ENCODE measurements around the gene GRK7. TPM values are rescaled to one million over a fixed set of nuclear protein-coding genes. Genes with fewer than 3 reads are reported as not detected.
"Not testable (repeated sequence)": the region's sequence is repeated elsewhere in the genome, so short reads cannot be mapped to it uniquely, and the experiment has no call there.

Gene GRK7
- total RNA-seq, 1 experiment from 2014 or later = not detected

DNA sequence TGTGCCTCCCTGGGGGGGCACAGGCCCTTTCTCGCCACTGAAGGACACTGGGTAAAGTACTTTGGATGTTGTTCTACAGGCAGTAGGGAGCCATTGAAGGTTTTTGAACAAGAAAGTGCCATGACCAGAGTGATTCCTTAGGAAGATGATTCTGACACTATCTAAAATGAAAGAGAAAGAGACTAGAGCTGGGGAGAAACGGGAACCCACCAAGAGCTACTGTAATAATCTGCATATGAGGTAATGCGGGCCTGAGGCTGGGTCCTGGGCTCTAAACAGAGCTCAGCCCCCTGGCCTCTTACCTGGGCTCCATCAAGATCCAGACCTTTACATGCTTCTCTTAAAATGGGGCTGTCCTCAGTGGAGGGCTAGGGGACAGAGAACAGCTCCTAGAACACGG, 24.9 kb downstream of the GRK7 start:
- Histone ChIP-seq H3K23me2 (ENCODE audit: insufficient read length, low read depth, low read length, poor library complexity, severe bottlenecking) (no peaks in the 10 kb centered on the region), H3K4me1 (ENCODE audit: insufficient read depth, low read length) (no peaks in the 10 kb centered on the region), H3K23ac (ENCODE audit: insufficient read length, low read depth, low read length) (no peak overlapping the region), H2BK5ac (ENCODE audit: insufficient read length, low read length) (no peak overlapping the region), H3K4me2 (ENCODE audit: insufficient read depth, insufficient read length, low read length) (no peak overlapping the region), H2BK15ac (ENCODE audit: low read depth, low read length) (no peak overlapping the region), H2BK12ac (ENCODE audit: insufficient read length, low read depth, low read length) (no peak overlapping the region), H4K20me1 (ENCODE audit: control insufficient read depth, insufficient read depth, insufficient read length) (no peaks in the 10 kb centered on the region), H3T11ph (ENCODE audit: low read length) (no peak overlapping the region), H2BK120ac (ENCODE audit: low read depth, low read length, poor library complexity, severe bottlenecking) (no peak overlapping the region), H3K56ac (ENCODE audit: insufficient read length, low read depth, low read length) (no peak overlapping the region), H3K79me2 (ENCODE audit: insufficient read depth, low read length) (no peaks in the 10 kb centered on the region), H4K5ac (ENCODE audit: insufficient read length, low read depth, low read length) (no peak overlapping the region), H3K9ac (ENCODE audit: extremely low read depth, insufficient read length, low read length) (no peak overlapping the region), H3K27me3 (ENCODE audit: insufficient read depth, low read length) (no peaks in the 10 kb centered on the region), H3K4ac (ENCODE audit: low read depth, low read length) (no peak overlapping the region), H3K79me1 (ENCODE audit: insufficient read depth, low read depth, low read length, poor library complexity, severe bottlenecking) (no peaks in the 10 kb centered on the region), H2BK20ac (ENCODE audit: low read depth, low read length, poor library complexity, severe bottlenecking) (no peak overlapping the region), H3K27ac (ENCODE audit: insufficient read length, low read depth, low read length) (no peak overlapping the region), H3K9me3 (ENCODE audit: control insufficient read depth, low read depth, low read length) (no peaks in the 10 kb centered on the region), H3K14ac (ENCODE audit: insufficient read depth, low read length) (no peak overlapping the region), H2AK5ac (ENCODE audit: insufficient read length, low read length) (no peak overlapping the region), H4K8ac (replicated peaks; ENCODE audit: insufficient read length, low read depth, low read length) (no peak overlapping the region), H4K91ac (ENCODE audit: insufficient read length, low read depth, low read length) (no peak overlapping the region), H3K18ac (ENCODE audit: insufficient read length, low read depth, low read length) (no peak overlapping the region), H2AFZ (ENCODE audit: low read length) (no peak overlapping the region)
- no peak overlapping the region for H3K4me3 Mint-ChIP-seq
- no peaks in the 10 kb centered on the region for H3K36me3 Mint-ChIP-seq (ENCODE audit: insufficient read depth in 1 of 3, low read depth in 3 of 3)
- no peaks in the 10 kb centered on the region for H3K9me3 Mint-ChIP-seq
- no peak overlapping the region for H3K27ac Mint-ChIP-seq
- no peaks in the 10 kb centered on the region; the same call in 1 of the 2 replicates for H3K27me3 Mint-ChIP-seq (ENCODE audit: low read depth)
- no peak for DNase-seq
- TF ChIP-seq, protein P1, sequence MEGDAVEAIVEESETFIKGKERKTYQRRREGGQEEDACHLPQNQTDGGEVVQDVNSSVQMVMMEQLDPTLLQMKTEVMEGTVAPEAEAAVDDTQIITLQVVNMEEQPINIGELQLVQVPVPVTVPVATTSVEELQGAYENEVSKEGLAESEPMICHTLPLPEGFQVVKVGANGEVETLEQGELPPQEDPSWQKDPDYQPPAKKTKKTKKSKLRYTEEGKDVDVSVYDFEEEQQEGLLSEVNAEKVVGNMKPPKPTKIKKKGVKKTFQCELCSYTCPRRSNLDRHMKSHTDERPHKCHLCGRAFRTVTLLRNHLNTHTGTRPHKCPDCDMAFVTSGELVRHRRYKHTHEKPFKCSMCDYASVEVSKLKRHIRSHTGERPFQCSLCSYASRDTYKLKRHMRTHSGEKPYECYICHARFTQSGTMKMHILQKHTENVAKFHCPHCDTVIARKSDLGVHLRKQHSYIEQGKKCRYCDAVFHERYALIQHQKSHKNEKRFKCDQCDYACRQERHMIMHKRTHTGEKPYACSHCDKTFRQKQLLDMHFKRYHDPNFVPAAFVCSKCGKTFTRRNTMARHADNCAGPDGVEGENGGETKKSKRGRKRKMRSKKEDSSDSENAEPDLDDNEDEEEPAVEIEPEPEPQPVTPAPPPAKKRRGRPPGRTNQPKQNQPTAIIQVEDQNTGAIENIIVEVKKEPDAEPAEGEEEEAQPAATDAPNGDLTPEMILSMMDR (conservative IDR thresholded peaks at IDR 0.05) = no peak
- WGBS (ENCODE audit: extremely low coverage, insufficient read length, low lambda C conversion rate) = no CpG with 5 or more reads among the region's 4 CpGs
- peaks cover 0 to 4% of the 10 kb centered on the region in 2 experiments; a peak in 1 of 4 replicates for H3K4me1 Mint-ChIP-seq

DNA sequence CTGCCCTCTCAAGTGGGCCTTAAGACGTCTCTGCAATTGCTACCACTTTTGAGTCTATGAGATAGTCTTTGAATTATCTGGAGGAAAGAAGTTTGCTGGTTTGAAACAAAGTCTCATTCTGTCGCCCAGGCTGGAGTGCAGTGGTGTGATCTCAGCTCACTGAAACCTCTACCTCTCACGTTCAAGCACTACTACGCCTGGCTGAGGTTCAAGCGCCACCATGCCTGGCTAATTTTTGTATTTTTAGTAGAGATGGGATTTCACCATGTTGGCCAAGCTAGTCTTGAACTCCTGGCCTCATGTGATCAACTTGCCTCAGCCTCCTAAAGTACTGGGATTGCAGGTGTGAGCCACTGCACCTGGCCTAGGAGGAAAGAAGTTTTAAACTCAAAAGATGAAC, 25.5 kb downstream of the GRK7 start:
- not testable (repeated sequence) for H3K9ac ChIP-seq (ENCODE audit: extremely low read depth, insufficient read length, low read length); H3K4me2 ChIP-seq (ENCODE audit: insufficient read depth, insufficient read length, low read length); H4K8ac ChIP-seq (replicated peaks; ENCODE audit: insufficient read length, low read depth, low read length); H2BK15ac ChIP-seq (ENCODE audit: low read depth, low read length); H3K9me3 Mint-ChIP-seq; H4K20me1 ChIP-seq (ENCODE audit: control insufficient read depth, insufficient read depth, insufficient read length); H3K79me1 ChIP-seq (ENCODE audit: insufficient read depth, low read depth, low read length, poor library complexity, severe bottlenecking); H3T11ph ChIP-seq (ENCODE audit: low read length); H2BK120ac ChIP-seq (ENCODE audit: low read depth, low read length, poor library complexity, severe bottlenecking); H3K23me2 ChIP-seq (ENCODE audit: insufficient read length, low read depth, low read length, poor library complexity, severe bottlenecking); H2BK20ac ChIP-seq (ENCODE audit: low read depth, low read length, poor library complexity, severe bottlenecking); H4K5ac ChIP-seq (ENCODE audit: insufficient read length, low read depth, low read length); DNase-seq; H2AFZ ChIP-seq (ENCODE audit: low read length); H3K4me1 ChIP-seq (ENCODE audit: insufficient read depth, low read length); H2BK12ac ChIP-seq (ENCODE audit: insufficient read length, low read depth, low read length); H3K4me1 Mint-ChIP-seq; H3K27ac Mint-ChIP-seq; H3K4ac ChIP-seq (ENCODE audit: low read depth, low read length); H3K27ac ChIP-seq (ENCODE audit: insufficient read length, low read depth, low read length); H3K18ac ChIP-seq (ENCODE audit: insufficient read length, low read depth, low read length); H3K56ac ChIP-seq (ENCODE audit: insufficient read length, low read depth, low read length); H3K79me2 ChIP-seq (ENCODE audit: insufficient read depth, low read length); H3K27me3 Mint-ChIP-seq (ENCODE audit: low read depth); H3K14ac ChIP-seq (ENCODE audit: insufficient read depth, low read length); H2AK5ac ChIP-seq (ENCODE audit: insufficient read length, low read length); H3K9me3 ChIP-seq (ENCODE audit: control insufficient read depth, low read depth, low read length); H2BK5ac ChIP-seq (ENCODE audit: insufficient read length, low read length); H4K91ac ChIP-seq (ENCODE audit: insufficient read length, low read depth, low read length); H3K4me3 Mint-ChIP-seq; H3K23ac ChIP-seq (ENCODE audit: insufficient read length, low read depth, low read length); H3K36me3 Mint-ChIP-seq (ENCODE audit: insufficient read depth in 1 of 3, low read depth in 3 of 3); H3K27me3 ChIP-seq (ENCODE audit: insufficient read depth, low read length)
- no CpG with 5 or more reads among the region's 5 CpGs for WGBS (ENCODE audit: extremely low coverage, insufficient read length, low lambda C conversion rate)
